Measurements from ENCODE around the gene MAPK8.

- TF ChIP-seq, protein P1, sequence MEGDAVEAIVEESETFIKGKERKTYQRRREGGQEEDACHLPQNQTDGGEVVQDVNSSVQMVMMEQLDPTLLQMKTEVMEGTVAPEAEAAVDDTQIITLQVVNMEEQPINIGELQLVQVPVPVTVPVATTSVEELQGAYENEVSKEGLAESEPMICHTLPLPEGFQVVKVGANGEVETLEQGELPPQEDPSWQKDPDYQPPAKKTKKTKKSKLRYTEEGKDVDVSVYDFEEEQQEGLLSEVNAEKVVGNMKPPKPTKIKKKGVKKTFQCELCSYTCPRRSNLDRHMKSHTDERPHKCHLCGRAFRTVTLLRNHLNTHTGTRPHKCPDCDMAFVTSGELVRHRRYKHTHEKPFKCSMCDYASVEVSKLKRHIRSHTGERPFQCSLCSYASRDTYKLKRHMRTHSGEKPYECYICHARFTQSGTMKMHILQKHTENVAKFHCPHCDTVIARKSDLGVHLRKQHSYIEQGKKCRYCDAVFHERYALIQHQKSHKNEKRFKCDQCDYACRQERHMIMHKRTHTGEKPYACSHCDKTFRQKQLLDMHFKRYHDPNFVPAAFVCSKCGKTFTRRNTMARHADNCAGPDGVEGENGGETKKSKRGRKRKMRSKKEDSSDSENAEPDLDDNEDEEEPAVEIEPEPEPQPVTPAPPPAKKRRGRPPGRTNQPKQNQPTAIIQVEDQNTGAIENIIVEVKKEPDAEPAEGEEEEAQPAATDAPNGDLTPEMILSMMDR (IDR thresholded peaks at IDR 0.05), result no peak
- TF ChIP-seq POLR2A (IDR thresholded peaks at IDR 0.05) (no peak), POLR2AphosphoS5 (IDR thresholded peaks at IDR 0.05; ENCODE audit: insufficient read depth in 1 of 2, low read depth in 1 of 2) (no peak)
Observed at GRCh38 chr10:48450741-48451466, 144.4 kb downstream of the MAPK8 start.
